C4-2B (cell line): ENCODE results near the gene VPS39.
A peak's percentile ranks its signal among the peaks of the same experiment; 100 is the strongest.

ENCODE experiments used
- H3K27ac ChIP-seq: fragments of 450-650 bp; 2 replicates; pipeline ENCODE4 v1.5.1; 2017
- ZFX ChIP-seq: fragments of 450-650 bp; IDR thresholded peaks from 2 replicates; pipeline ENCODE4 v1.6.1; 2017
- TF ChIP-seq, protein P1 (sequence below): fragments of 450-650 bp; conservative IDR thresholded peaks from 2 replicates; pipeline ENCODE4 v1.5.1; 2017; ENCODE audit warnings: mild to moderate bottlenecking

The VPS39 gene

DNA sequence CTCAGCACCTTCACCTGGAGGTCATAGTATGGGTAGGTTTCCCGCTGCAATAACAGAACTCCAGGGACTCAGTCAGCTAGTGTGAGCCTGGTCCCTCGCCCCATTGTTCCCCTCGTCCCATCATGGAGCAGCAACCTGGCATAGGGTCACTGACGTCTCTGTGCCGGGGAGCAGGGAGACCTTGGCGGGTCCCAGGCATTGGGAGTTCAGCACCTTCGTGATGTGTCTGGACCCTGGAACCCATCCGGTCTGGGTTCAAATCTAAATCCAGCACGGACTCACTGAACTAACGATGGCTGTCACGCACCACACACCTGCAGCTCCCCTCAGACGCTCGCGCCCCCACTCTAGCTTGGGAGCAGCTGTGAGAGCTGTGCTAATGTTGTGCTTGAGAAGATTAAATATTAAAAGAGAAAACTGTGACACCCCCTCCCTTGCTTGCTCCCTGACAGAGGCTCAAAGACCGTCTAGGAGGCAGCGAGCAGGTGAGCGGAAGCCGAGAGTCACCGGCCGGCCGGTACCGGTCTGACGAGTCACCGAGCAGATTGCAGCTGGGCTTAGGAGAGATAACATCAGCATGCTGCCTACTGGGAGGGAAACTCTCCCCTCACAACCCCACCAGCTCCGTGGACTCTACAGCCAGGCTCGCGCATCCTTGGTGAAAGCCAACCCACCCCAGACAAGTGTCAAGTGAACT lies 52.4 kb downstream of the VPS39 start:
- H3K27ac ChIP-seq = peak overlapping the region; percentile 93
- TF ChIP-seq ZFX = no peak
- TF ChIP-seq, protein P1, sequence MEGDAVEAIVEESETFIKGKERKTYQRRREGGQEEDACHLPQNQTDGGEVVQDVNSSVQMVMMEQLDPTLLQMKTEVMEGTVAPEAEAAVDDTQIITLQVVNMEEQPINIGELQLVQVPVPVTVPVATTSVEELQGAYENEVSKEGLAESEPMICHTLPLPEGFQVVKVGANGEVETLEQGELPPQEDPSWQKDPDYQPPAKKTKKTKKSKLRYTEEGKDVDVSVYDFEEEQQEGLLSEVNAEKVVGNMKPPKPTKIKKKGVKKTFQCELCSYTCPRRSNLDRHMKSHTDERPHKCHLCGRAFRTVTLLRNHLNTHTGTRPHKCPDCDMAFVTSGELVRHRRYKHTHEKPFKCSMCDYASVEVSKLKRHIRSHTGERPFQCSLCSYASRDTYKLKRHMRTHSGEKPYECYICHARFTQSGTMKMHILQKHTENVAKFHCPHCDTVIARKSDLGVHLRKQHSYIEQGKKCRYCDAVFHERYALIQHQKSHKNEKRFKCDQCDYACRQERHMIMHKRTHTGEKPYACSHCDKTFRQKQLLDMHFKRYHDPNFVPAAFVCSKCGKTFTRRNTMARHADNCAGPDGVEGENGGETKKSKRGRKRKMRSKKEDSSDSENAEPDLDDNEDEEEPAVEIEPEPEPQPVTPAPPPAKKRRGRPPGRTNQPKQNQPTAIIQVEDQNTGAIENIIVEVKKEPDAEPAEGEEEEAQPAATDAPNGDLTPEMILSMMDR = no peak

DNA sequence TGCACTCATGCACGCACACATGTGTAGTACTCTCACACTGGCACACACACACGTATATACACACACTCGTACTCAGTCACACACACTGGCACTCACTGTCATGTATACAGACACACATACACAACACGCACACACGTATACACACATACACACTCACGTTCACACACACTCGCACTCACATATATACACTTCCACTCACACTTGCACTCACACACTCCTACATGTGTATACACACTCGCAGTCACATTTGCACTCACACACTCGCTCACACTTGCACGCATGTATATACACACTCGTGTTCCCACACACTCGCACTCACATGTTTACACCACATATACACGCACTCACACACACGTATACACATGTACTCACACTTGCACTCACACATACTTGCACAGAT lies 53.1 kb downstream of the VPS39 start:
- peak overlapping the region; percentile 93 for H3K27ac ChIP-seq

DNA sequence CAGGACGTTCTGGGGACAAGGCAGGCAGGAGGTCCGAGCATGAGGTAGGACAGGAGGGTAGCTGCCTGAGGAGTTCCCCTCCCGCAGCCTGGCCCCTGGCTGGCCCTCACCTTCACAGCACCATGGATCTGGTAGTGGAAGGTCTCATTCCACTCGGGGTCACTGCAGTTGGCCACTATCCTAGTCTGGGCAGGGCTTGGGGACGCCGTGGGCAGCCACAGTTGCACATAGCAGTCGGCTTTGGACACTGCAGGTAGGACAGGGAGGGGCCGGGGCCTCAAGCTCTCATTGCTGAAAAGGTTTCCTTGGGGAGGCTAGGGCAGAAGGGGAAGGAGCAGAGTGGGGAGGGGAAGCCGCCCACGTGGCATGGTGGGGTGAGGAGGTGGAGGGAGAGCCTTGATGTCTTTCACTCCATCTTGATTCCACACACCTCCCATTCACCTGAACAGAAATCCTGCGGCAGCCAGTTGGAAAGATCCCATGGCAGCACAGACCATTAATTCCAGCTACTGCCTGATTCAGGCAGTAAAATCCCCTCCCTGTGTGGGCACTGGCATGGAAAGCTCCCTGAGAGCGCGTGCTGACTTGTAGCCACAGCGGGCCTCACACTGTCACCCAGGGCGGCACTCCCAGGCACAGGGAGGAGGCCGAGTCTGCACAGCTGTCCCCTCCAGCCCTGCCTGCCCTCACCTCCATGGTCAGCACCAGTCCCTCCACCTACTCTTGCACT lies 53.7 kb downstream of the VPS39 start:
- TF ChIP-seq, protein P1 = no peak
- TF ChIP-seq ZFX = no peak
- peak overlapping the region; percentile 93; the same call in 1 of the 2 replicates for H3K27ac ChIP-seq

More for the DNA sequence above, 53.1 kb downstream of the VPS39 start:
- no peak for TF ChIP-seq ZFX
- TF ChIP-seq, protein P1 = no peak

DNA sequence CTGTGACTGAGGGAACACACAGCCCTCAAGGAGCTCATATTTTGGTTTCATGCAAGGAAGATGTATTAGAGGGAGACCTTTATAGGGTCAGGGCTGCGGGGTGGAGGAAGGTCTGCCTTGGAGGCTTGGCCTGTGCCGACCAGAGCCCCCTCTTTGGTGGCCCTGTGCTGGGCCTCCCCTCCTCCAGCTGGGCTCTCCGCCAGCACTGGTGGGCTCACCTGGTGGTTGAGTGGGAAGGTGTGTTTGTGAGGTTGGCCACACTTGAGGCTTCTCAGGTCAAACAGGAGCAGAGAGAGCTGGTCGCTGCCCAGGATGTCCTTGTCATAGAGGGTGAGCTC lies 54.3 kb downstream of the VPS39 start:
- TF ChIP-seq, protein P1 = no peak
- TF ChIP-seq ZFX = no peak

DNA sequence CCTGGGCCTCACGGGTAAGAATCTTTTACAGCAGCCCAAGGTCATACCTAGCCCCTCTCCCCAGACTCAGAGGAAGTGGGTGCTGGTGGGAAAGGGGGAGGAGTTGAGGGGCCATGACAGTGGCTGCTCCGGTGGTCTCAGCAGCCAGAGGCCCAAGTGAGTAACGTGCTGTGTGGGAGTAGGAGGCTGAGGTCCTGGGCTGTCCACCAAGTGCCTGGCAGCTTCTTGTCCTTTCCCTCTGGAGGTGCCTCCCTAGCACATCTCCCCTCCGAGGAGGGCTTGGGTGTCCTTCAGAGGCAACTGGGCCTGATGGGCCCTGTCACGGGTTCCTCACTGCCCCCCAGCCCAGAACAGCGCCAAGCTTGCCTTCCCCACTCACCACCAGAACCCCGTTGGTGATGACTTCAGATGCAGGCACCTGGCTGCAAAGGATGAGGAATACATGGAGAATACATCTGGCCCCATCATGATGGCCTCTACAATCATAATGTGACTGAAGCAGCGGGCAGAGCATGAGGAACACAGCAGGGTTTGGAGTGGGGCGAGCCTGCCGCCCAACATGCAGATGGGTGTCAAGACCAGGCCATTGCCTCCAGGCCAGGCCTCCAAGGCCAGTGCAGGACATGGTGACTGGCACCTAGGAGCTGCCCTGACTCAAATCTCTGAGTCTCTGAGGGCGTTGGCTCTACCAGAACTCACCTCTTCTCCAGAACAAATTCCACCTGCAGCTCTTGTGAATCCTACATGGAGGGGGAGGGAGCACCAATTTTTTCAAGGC lies 55.0 kb downstream of the VPS39 start:
- TF ChIP-seq ZFX = no peak
- TF ChIP-seq, protein P1 = no peak
- no peak overlapping the region for H3K27ac ChIP-seq

More for the DNA sequence above, 54.3 kb downstream of the VPS39 start:
- H3K27ac ChIP-seq = no peak overlapping the region

DNA sequence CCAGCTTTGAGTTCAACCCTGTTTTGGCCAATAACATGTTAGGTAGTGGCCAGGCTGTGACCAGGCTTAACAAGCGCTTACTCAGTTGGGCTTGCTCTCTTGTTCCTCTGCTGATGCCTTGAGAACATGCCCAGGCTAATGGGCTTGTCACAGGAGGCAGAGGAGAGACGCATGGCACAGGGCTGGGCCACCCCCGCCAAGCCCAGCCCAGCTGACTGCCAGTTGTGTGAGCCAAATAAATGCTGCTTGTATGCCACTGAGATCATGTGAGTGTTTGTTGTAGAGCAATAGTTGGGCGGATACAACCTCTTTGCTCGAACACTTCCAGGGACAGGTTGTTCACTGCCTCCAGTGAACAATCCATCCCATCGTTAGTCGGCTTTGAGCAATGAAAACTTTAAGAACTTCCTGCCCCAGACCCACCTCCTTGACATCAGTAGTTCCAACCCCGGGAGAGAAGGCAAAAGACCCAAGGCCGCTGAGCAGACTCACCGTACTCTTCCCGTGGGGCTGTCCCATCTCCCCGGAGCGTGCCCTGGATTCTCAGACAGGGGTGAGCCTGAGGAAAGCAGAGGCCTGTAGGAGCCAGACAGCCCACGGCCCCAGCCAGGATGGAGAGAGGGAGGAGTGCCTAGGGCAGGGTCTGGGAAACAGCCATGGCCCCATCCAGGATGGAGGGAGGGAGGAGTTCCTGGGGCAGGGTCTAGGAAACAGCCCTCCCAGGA lies 55.7 kb downstream of the VPS39 start:
- TF ChIP-seq, protein P1 = no peak
- no peak for TF ChIP-seq ZFX
- no peak overlapping the region for H3K27ac ChIP-seq
